Stimulated activated CD4-positive, alpha-beta T cell treated with anti-CD3 and anti-CD28 coated beads, Interleukin-2, amount 100 ng/mL, for 24 hours (primary cell): ENCODE data around the gene PPP1R16B.
"Not testable (repeated sequence)": the region's sequence is repeated elsewhere in the genome, so short reads cannot be mapped to it uniquely, and the experiment has no call there.

Experiments used
- DNase-seq, 2 donors: peaks; one replicate each; pipeline ENCODE4 v3.0.0-alpha.2; 2020

The PPP1R16B gene

GRCh38 chr20:38939686-38940085, 134.2 kb downstream of the PPP1R16B start:
- DNase-seq: no peak

GRCh38 chr20:38940644-38941043, 135.1 kb downstream of the PPP1R16B start:
- DNase-seq: no peak

- DNase-seq: no peak
These were observed 136.4 kb downstream of the PPP1R16B start for GRCh38 chr20:38941726-38942389.

- no peak for DNase-seq
These were observed 139.5 kb downstream of the PPP1R16B start for GRCh38 chr20:38945012-38945411.

GRCh38 chr20:38946836-38947235, 141.3 kb downstream of the PPP1R16B start:
- DNase-seq: no peak

GRCh38 chr20:38947931-38948362, 142.4 kb downstream of the PPP1R16B start:
- no peak for DNase-seq

GRCh38 chr20:38950254-38950653, 144.8 kb downstream of the PPP1R16B start:
- no peak for DNase-seq

GRCh38 chr20:38951611-38952010, 146.1 kb downstream of the PPP1R16B start:
- no peak for DNase-seq

GRCh38 chr20:38952153-38952552, 146.7 kb downstream of the PPP1R16B start:
- no peak for DNase-seq

GRCh38 chr20:38953630-38954340, 148.3 kb downstream of the PPP1R16B start:
- no peak for DNase-seq

- no peak for DNase-seq
These were observed 151.9 kb downstream of the PPP1R16B start for GRCh38 chr20:38957235-38957876.

GRCh38 chr20:38957915-38958485, 152.5 kb downstream of the PPP1R16B start:
- DNase-seq: no peak

GRCh38 chr20:38960187-38960687, 154.7 kb downstream of the PPP1R16B start:
- DNase-seq: not testable (repeated sequence)

- DNase-seq: peak; percentile 36 to 45
These were observed 156.1 kb downstream of the PPP1R16B start for GRCh38 chr20:38961530-38962043.

GRCh38 chr20:38962044-38962927, 156.8 kb downstream of the PPP1R16B start, which contains the start of gene DHX35:
TSS of gene DHX35 (plus strand) at chr20:38962344. CDS start at chr20:38962368, 24 bp downstream.
- peak; percentile 99 for DNase-seq

- DNase-seq: no peak
These were observed 157.5 kb downstream of the PPP1R16B start for GRCh38 chr20:38962928-38963401.

GRCh38 chr20:38963745-38964144, 158.2 kb downstream of the PPP1R16B start:
- no peak for DNase-seq

- no peak for DNase-seq
These were observed 159.8 kb downstream of the PPP1R16B start for GRCh38 chr20:38965264-38965663.

GRCh38 chr20:38968090-38968489, 162.6 kb downstream of the PPP1R16B start:
- no peak for DNase-seq

- DNase-seq: no peak
These were observed 164.2 kb downstream of the PPP1R16B start for GRCh38 chr20:38969708-38970107.

GRCh38 chr20:38970302-38970701, 164.8 kb downstream of the PPP1R16B start:
- no peak for DNase-seq
